CD14-positive monocyte (primary cell): ENCODE data around the gene CDKL5. TPM values are rescaled to one million over a fixed set of nuclear protein-coding genes. Genes with fewer than 3 reads are reported as not detected.

Experiments
- DNase-seq, 3 donors: peaks; one replicate each; pipeline ENCODE4 v3.0.0-alpha.2; 2011 to 2022
- H2AFZ ChIP-seq: 2 replicates; pipeline ENCODE4 v1.6.0; 2012; ENCODE audit warnings: mild to moderate bottlenecking, low read depth, low read length, inconsistent platforms; ENCODE audit not compliant: insufficient read depth, poor library complexity, severe bottlenecking
- H3K27ac ChIP-seq, 2 donors: 1 replicate in 1 of 2; 2 replicates in 1 of 2; pipeline ENCODE4 v1.5.1; 2012 to 2013; ENCODE audit warnings: low read length in 2 of 2, control low read depth in 1 of 2, inconsistent platforms in 1 of 2, low read depth in 1 of 2, mild to moderate bottlenecking in 1 of 2
- H3K27me3 ChIP-seq, 2 donors: one replicate each; pipeline versions ENCODE4 v1.6.0 to v1.6.1; 2011 to 2013; ENCODE audit warnings: low read length in 2 of 2; ENCODE audit not compliant: control insufficient read depth in 2 of 2, insufficient read depth in 2 of 2
- H3K36me3 ChIP-seq, 2 donors: replicated peaks in 1 of 2; 1 replicate in 1 of 2; 2 replicates in 1 of 2; pipeline versions ENCODE4 v1.5.1 to v1.6.1; 2012 to 2013; ENCODE audit warnings: low read length in 2 of 2, control low read depth in 1 of 2, inconsistent platforms in 1 of 2, mild to moderate bottlenecking in 1 of 2; ENCODE audit not compliant: insufficient read depth in 2 of 2, control insufficient read depth in 1 of 2
- H3K4me1 ChIP-seq, 2 donors: 1 replicate in 1 of 2; 2 replicates in 1 of 2; pipeline versions ENCODE4 v1.5.1 to v1.6.1; 2012 to 2013; ENCODE audit warnings: low read length in 2 of 2, control low read depth in 1 of 2, inconsistent platforms in 1 of 2, mild to moderate bottlenecking in 1 of 2, moderate library complexity in 1 of 2; ENCODE audit not compliant: insufficient read depth in 2 of 2, control insufficient read depth in 1 of 2
- H3K4me2 ChIP-seq: replicated peaks from 2 replicates; pipeline ENCODE3; 2012; ENCODE audit warnings: low read length, moderate library complexity, mild to moderate bottlenecking; ENCODE audit not compliant: poor library complexity, severe bottlenecking; ENCODE audit errors: extremely low read depth
- H3K4me3 ChIP-seq, 3 experiments: fragments of 200-600 bp in 1 of 3; sonication (generic) in 1 of 3; replicated peaks in 1 of 3; 1 replicate in 2 of 3; 2 replicates in 1 of 3; pipeline ENCODE4 v1.5.1; 2011 to 2013; ENCODE audit warnings: low read length in 3 of 3, mild to moderate bottlenecking in 3 of 3, control low read depth in 2 of 3, low read depth in 2 of 3, inconsistent platforms in 1 of 3, moderate library complexity in 1 of 3
- H3K79me2 ChIP-seq: 2 replicates; pipeline ENCODE4 v1.6.0; 2012; ENCODE audit warnings: mild to moderate bottlenecking, control low read depth, inconsistent platforms, low read length, moderate library complexity; ENCODE audit not compliant: insufficient read depth
- H3K9ac ChIP-seq: 2 replicates; pipeline ENCODE4 v1.6.0; 2017; ENCODE audit warnings: low read length, mild to moderate bottlenecking; ENCODE audit not compliant: insufficient read depth, poor library complexity, severe bottlenecking
- H3K9me3 ChIP-seq, 2 donors: replicated peaks in 1 of 2; 1 replicate in 1 of 2; 2 replicates in 1 of 2; pipeline versions ENCODE4 v1.5.1 to v1.6.1; 2012 to 2013; ENCODE audit warnings: low read length in 2 of 2, control low read depth in 1 of 2; ENCODE audit not compliant: control insufficient read depth in 1 of 2, insufficient read depth in 1 of 2
- H4K20me1 ChIP-seq: 2 replicates; pipeline ENCODE4 v1.6.0; 2012; ENCODE audit warnings: mild to moderate bottlenecking, low read length, control low read depth, moderate library complexity; ENCODE audit not compliant: insufficient read depth
- H3K27ac Mint-ChIP-seq, 7 donors: one replicate each; pipeline ENCODE4 v1.8.0; 2020; ENCODE audit warnings: mild to moderate bottlenecking in 7 of 7, mixed read lengths in 7 of 7, moderate library complexity in 6 of 7, inconsistent platforms in 2 of 7
- H3K27me3 Mint-ChIP-seq, 3 donors: one replicate each; pipeline ENCODE4 v1.8.0; 2021 to 2022; ENCODE audit warnings: low read depth in 3 of 3, mild to moderate bottlenecking in 3 of 3, mixed read lengths in 3 of 3, moderate library complexity in 3 of 3, inconsistent platforms in 1 of 3
- H3K36me3 Mint-ChIP-seq, 2 donors: one replicate each; pipeline ENCODE4 v1.8.0; 2020; ENCODE audit warnings: mixed read lengths in 2 of 2, inconsistent platforms in 1 of 2, mild to moderate bottlenecking in 1 of 2
- H3K4me1 Mint-ChIP-seq: one replicate; pipeline ENCODE4 v1.8.0; 2020; ENCODE audit warnings: mild to moderate bottlenecking, mixed read lengths
- H3K4me3 Mint-ChIP-seq, 2 donors: one replicate each; pipeline ENCODE4 v1.8.0; 2020; ENCODE audit warnings: mild to moderate bottlenecking in 2 of 2, mixed read lengths in 2 of 2, moderate library complexity in 1 of 2
- H3K9me3 Mint-ChIP-seq, 7 donors: one replicate each; pipeline ENCODE4 v1.8.0; 2020 to 2022; ENCODE audit warnings: mixed read lengths in 7 of 7, mild to moderate bottlenecking in 6 of 7, moderate library complexity in 6 of 7, inconsistent platforms in 2 of 7
- WGBS: methylation state at CpG from one replicate; pipeline ENCODE4 v1.1.5; 2013; ENCODE audit warnings: missing lambda C conversion rate; ENCODE audit not compliant: insufficient coverage; 5-methylcytosine and 5-hydroxymethylcytosine counted together
- intact Hi-C, 2 donors: fragments of 100-400 bp; cut with micrococcal nuclease; formaldehyde crosslinking; loops; one replicate each; pipeline versions ENCODE4 v1.15.0 to v1.15.1; 2023
- polyA plus RNA-seq, 3 donors: library from polyadenylated mRNA; depleted of rRNA in 1 of 3; unstranded in 2 of 3; stranded (reverse) in 1 of 3; fragments of 300-500 nt in 2 of 3; fragments of >200 nt in 1 of 3; fragmentation: Illumina TruSeq in 2 of 3; gene quantifications; 1 replicate in 2 of 3; 2 replicates in 1 of 3; pipeline ENCODE4 v1.2.3, GENCODE V29; 2012 to 2021
- TF ChIP-seq, protein P1 (sequence below): fragments of 200-600 bp; IDR thresholded peaks from one replicate; pipeline ENCODE4 v1.8.0; 2022; ENCODE audit warnings: antibody characterized with exemption, mild to moderate bottlenecking

The CDKL5 gene
- polyA plus RNA-seq, 3 donors, result 0.54 to 3.6 (median 1.4) TPM

DNA sequence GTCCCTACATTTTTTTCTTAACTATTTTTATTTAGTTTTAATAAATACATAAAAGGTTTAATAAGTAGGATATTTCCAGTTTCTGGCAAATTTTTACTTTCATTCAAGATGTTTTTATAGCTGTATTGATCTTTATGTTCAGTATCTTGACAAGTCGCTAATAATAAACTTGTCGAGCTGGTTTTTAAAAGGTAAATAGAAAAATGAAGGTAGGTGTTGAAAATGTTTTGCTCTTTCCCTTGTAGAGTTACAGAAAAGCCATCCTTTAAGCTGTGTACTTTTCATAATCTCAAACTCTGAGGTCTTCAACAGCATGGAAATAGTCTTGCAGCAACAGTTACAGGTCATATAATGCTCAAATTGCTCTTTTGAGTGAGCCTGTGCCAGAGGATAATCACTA is 193.9 kb downstream of the CDKL5 start:
- Mint-ChIP-seq H3K27ac (no peak overlapping the region), H3K27me3 (peaks cover 0 to 4% (median 0%) of the 10 kb centered on the region in 3 donors), H3K9me3 (peaks cover 0 to 1% (median 0%) of the 10 kb centered on the region in 7 donors), H3K36me3 (peaks cover 7 to 22% of the 10 kb centered on the region in 2 donors), H3K4me1 (peaks cover 16% of the 10 kb centered on the region), H3K4me3 (no peak overlapping the region)
- H3K4me3 ChIP-seq, result no peak overlapping the region
- no peak overlapping the region for H3K27ac ChIP-seq
- peaks cover 12 to 16% of the 10 kb centered on the region in 2 donors for H3K4me1 ChIP-seq
- WGBS, result no CpG with 5 or more reads among the region's 2 CpGs
- H3K9ac ChIP-seq, result no peak overlapping the region
- no peak for DNase-seq
- H4K20me1 ChIP-seq, result no peaks in the 10 kb centered on the region
- H3K4me2 ChIP-seq, result no peak overlapping the region
- TF ChIP-seq, protein P1, sequence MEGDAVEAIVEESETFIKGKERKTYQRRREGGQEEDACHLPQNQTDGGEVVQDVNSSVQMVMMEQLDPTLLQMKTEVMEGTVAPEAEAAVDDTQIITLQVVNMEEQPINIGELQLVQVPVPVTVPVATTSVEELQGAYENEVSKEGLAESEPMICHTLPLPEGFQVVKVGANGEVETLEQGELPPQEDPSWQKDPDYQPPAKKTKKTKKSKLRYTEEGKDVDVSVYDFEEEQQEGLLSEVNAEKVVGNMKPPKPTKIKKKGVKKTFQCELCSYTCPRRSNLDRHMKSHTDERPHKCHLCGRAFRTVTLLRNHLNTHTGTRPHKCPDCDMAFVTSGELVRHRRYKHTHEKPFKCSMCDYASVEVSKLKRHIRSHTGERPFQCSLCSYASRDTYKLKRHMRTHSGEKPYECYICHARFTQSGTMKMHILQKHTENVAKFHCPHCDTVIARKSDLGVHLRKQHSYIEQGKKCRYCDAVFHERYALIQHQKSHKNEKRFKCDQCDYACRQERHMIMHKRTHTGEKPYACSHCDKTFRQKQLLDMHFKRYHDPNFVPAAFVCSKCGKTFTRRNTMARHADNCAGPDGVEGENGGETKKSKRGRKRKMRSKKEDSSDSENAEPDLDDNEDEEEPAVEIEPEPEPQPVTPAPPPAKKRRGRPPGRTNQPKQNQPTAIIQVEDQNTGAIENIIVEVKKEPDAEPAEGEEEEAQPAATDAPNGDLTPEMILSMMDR, result no peak
- no peaks in the 10 kb centered on the region for H3K9me3 ChIP-seq
- intact Hi-C loops, result no loop called here
- peaks cover 2 to 6% of the 10 kb centered on the region in 2 donors for H3K36me3 ChIP-seq
- H2AFZ ChIP-seq, result no peak overlapping the region
- H3K79me2 ChIP-seq, result no peaks in the 10 kb centered on the region
- no peaks in the 10 kb centered on the region for H3K27me3 ChIP-seq

DNA sequence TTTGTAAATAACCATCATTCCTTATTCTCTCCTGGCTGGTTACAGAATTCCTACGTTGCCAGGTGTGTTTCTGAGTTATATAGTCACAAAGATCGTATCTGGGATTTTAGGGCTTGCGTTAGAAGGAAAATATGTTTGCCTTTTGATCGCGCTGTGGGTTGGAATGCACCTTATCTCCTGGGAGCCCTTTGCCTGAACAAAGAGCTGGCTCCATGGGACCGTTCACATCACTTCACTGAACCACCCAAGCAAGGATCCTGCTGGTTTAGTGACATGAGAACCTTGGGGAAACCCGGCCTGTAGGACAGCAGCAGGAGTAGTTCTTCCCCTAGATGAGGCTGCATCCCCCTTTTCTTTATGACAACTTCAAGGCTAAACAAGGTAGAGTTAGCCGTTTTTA is 194.9 kb downstream of the CDKL5 start:
- TF ChIP-seq, protein P1, result no peak
- intact Hi-C loops, result no loop called here
- Histone ChIP-seq H3K9me3 (no peaks in the 10 kb centered on the region), H3K27ac (no peak overlapping the region), H3K79me2 (no peaks in the 10 kb centered on the region), H3K4me1 (peaks cover 12 to 16% of the 10 kb centered on the region in 2 donors), H4K20me1 (no peaks in the 10 kb centered on the region), H2AFZ (no peak overlapping the region), H3K36me3 (peaks cover 6 to 14% of the 10 kb centered on the region in 2 donors), H3K27me3 (no peaks in the 10 kb centered on the region), H3K4me2 (no peak overlapping the region), H3K9ac (no peak overlapping the region), H3K4me3 (no peak overlapping the region)
- Mint-ChIP-seq H3K27ac (no peak overlapping the region), H3K9me3 (peaks cover 0 to 1% (median 0%) of the 10 kb centered on the region in 7 donors), H3K27me3 (peaks cover 0 to 4% (median 0%) of the 10 kb centered on the region in 3 donors), H3K4me1 (peaks cover 16% of the 10 kb centered on the region), H3K36me3 (peaks cover 11 to 25% of the 10 kb centered on the region in 2 donors), H3K4me3 (no peak overlapping the region)
- DNase-seq, result no peak
- WGBS, result no CpG with 5 or more reads among the region's 8 CpGs
